ENCODE results near the gene OSR1. TPM values are rescaled to one million over a fixed set of nuclear protein-coding genes. Genes with fewer than 3 reads are reported as not detected.

The OSR1 gene
- total and polyA plus RNA-seq, 2 donors (not counting 1 experiment from before 2014, with no cell fraction given) = 11.3 to 13.4 TPM

- TF ChIP-seq CTCF (conservative IDR thresholded peaks at IDR 0.05 in 1 of 2, IDR thresholded peaks at IDR 0.05 in 1 of 2; ENCODE audit: low read depth in 1 of 2, low read length in 2 of 2) (no peak), EZH2 (IDR thresholded peaks at IDR 0.05; ENCODE audit: low read length, missing control alignments) (no peak)
- Histone ChIP-seq H2AFZ (ENCODE audit: low read length) (no peak overlapping the region), H3K36me3 (ENCODE audit: control insufficient read depth, insufficient read depth, low read length) (no peaks in the 10 kb centered on the region), H3K9me3 (ENCODE audit: control insufficient read depth, insufficient read depth, low read depth, low read length) (no peaks in the 10 kb centered on the region), H3K4me1 (ENCODE audit: control insufficient read depth, extremely low read depth, insufficient read depth, low read length) (no peaks in the 10 kb centered on the region), H3K4me2 (ENCODE audit: extremely low read depth, insufficient read depth, low read length) (no peak overlapping the region), H3K9ac (ENCODE audit: insufficient read depth, low read length) (no peak overlapping the region), H4K20me1 (ENCODE audit: control insufficient read depth, extremely low read depth, insufficient read depth, low read length) (no peaks in the 10 kb centered on the region), H3K79me2 (ENCODE audit: control insufficient read depth, insufficient read depth, low read length) (no peaks in the 10 kb centered on the region), H3K4me3 (replicated peaks in 1 of 4; ENCODE audit: control extremely low read depth in 1 of 4, insufficient read depth in 1 of 4, low read depth in 3 of 4, low read length in 4 of 4) (no peak overlapping the region), H3K27ac (ENCODE audit: insufficient read depth, low read length) (no peak overlapping the region), H3K27me3 (ENCODE audit: control insufficient read depth, insufficient read depth, low read length) (peaks cover 6% of the 10 kb centered on the region)
- DNase-seq (ENCODE audit: low read depth in 2 of 2) = no peak
Observed at GRCh38 chr2:19373352-19373751, 14.9 kb upstream of the OSR1 start.

- no peak overlapping the region for H3K9ac ChIP-seq (ENCODE audit: insufficient read depth, low read length)
- DNase-seq (ENCODE audit: low read depth in 2 of 2) = peak in 1 of 2 donors; percentile 48
- H3K27ac ChIP-seq (ENCODE audit: insufficient read depth, low read length) = no peak overlapping the region
- no peaks in the 10 kb centered on the region for H3K9me3 ChIP-seq (ENCODE audit: control insufficient read depth, insufficient read depth, low read depth, low read length)
- H3K36me3 ChIP-seq (ENCODE audit: control insufficient read depth, insufficient read depth, low read length) = no peaks in the 10 kb centered on the region
- H4K20me1 ChIP-seq (ENCODE audit: control insufficient read depth, extremely low read depth, insufficient read depth, low read length) = no peaks in the 10 kb centered on the region
- no peaks in the 10 kb centered on the region for H3K4me1 ChIP-seq (ENCODE audit: control insufficient read depth, extremely low read depth, insufficient read depth, low read length)
- no peak overlapping the region for H3K4me2 ChIP-seq (ENCODE audit: extremely low read depth, insufficient read depth, low read length)
- H3K79me2 ChIP-seq (ENCODE audit: control insufficient read depth, insufficient read depth, low read length) = no peaks in the 10 kb centered on the region
- no peak overlapping the region for H2AFZ ChIP-seq (ENCODE audit: low read length)
- peaks cover 6% of the 10 kb centered on the region for H3K27me3 ChIP-seq (ENCODE audit: control insufficient read depth, insufficient read depth, low read length)
- no peak overlapping the region for H3K4me3 ChIP-seq (replicated peaks in 1 of 4; ENCODE audit: control extremely low read depth in 1 of 4, insufficient read depth in 1 of 4, low read depth in 3 of 4, low read length in 4 of 4)
- TF ChIP-seq EZH2 (IDR thresholded peaks at IDR 0.05; ENCODE audit: low read length, missing control alignments) (no peak), CTCF (conservative IDR thresholded peaks at IDR 0.05 in 1 of 2, IDR thresholded peaks at IDR 0.05 in 1 of 2; ENCODE audit: low read depth in 1 of 2, low read length in 2 of 2) (no peak)
Observed at GRCh38 chr2:19371996-19372582, 13.7 kb upstream of the OSR1 start.

GRCh38 chr2:19369341-19369955 lies 11.0 kb upstream of the OSR1 start:
- H3K4me3 ChIP-seq (replicated peaks in 1 of 4; ENCODE audit: control extremely low read depth in 1 of 4, insufficient read depth in 1 of 4, low read depth in 3 of 4, low read length in 4 of 4) = no peak overlapping the region
- H3K9me3 ChIP-seq (ENCODE audit: control insufficient read depth, insufficient read depth, low read depth, low read length) = no peaks in the 10 kb centered on the region
- H3K4me2 ChIP-seq (ENCODE audit: extremely low read depth, insufficient read depth, low read length) = no peak overlapping the region
- H3K27ac ChIP-seq (ENCODE audit: insufficient read depth, low read length) = no peak overlapping the region
- TF ChIP-seq EZH2 (IDR thresholded peaks at IDR 0.05; ENCODE audit: low read length, missing control alignments) (no peak), CTCF (conservative IDR thresholded peaks at IDR 0.05 in 1 of 2, IDR thresholded peaks at IDR 0.05 in 1 of 2; ENCODE audit: low read depth in 1 of 2, low read length in 2 of 2) (peak; percentile 58 to 83)
- DNase-seq (ENCODE audit: low read depth in 2 of 2) = peak; percentile 39 to 72
- no peaks in the 10 kb centered on the region for H3K36me3 ChIP-seq (ENCODE audit: control insufficient read depth, insufficient read depth, low read length)
- H3K9ac ChIP-seq (ENCODE audit: insufficient read depth, low read length) = no peak overlapping the region
- no peaks in the 10 kb centered on the region for H3K4me1 ChIP-seq (ENCODE audit: control insufficient read depth, extremely low read depth, insufficient read depth, low read length)
- H4K20me1 ChIP-seq (ENCODE audit: control insufficient read depth, extremely low read depth, insufficient read depth, low read length) = no peaks in the 10 kb centered on the region
- H2AFZ ChIP-seq (ENCODE audit: low read length) = no peak overlapping the region
- peaks cover 4% of the 10 kb centered on the region for H3K27me3 ChIP-seq (ENCODE audit: control insufficient read depth, insufficient read depth, low read length)
- H3K79me2 ChIP-seq (ENCODE audit: control insufficient read depth, insufficient read depth, low read length) = no peaks in the 10 kb centered on the region
